ENCODE results near the gene GRAP2.

GRAP2 gene

DNA sequence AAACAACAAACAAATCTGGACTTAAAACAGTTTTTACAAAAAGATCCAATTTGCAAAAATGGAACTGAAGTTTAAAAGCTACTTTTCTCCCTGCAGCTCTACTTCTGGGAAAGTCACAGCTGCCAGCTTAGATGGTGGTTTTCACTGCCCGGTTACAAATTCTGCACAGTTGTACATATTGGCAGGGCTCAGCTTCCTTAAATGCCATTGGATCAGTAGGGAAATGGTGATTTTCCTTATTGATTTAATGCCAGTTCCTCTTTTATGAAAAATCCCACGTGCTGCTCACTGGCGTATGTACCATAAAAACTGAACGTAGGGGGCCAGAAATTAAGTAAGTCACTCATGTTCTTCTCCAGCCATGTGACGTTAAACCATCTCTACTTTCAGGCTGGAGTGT, 22.8 kb downstream of the GRAP2 start:
- no peak for DNase-seq (ENCODE audit: low read depth in 1 of 2, low spot score in 1 of 2)

DNA sequence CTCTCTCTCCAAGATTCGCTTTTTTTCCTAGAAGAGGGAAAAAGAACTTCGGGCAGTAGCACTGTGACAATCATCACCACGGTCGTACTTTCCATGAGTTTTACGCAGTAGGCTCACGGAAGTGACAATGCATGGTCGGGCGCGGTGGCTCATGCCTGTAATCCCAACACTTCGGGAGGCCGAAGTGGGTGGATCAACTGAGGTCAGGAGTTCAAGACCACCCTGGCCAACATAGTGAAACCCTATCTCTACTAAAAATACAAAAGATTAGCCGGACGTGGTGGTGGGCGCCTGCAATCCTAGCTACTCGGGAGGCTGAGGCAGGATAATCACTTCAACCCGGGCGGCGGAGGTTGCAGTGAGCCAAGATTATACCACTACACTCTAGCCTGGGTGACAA, 23.4 kb downstream of the GRAP2 start:
- DNase-seq (ENCODE audit: low read depth in 1 of 2, low spot score in 1 of 2) = no peak

DNA sequence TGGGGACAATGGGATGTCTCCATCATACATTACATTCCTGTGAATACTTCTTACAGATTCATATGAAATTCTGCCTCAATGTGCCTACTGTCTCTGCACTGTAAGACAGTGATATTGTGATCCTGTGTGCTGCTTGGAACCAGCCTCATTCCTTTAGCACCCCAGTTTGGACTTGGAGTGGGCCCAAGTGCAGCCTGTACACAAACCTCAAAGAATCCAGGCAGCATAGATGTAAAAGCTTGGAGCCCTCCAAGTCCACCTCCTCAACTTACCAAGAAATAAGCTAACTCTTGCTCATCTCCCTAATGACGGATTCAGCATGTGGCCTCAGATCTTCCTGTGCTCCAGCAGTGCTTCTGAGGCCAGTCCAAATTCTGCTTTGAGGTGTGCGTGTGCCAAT, 24.4 kb downstream of the GRAP2 start:
- no peak for DNase-seq (ENCODE audit: low read depth in 1 of 2, low spot score in 1 of 2)

DNA sequence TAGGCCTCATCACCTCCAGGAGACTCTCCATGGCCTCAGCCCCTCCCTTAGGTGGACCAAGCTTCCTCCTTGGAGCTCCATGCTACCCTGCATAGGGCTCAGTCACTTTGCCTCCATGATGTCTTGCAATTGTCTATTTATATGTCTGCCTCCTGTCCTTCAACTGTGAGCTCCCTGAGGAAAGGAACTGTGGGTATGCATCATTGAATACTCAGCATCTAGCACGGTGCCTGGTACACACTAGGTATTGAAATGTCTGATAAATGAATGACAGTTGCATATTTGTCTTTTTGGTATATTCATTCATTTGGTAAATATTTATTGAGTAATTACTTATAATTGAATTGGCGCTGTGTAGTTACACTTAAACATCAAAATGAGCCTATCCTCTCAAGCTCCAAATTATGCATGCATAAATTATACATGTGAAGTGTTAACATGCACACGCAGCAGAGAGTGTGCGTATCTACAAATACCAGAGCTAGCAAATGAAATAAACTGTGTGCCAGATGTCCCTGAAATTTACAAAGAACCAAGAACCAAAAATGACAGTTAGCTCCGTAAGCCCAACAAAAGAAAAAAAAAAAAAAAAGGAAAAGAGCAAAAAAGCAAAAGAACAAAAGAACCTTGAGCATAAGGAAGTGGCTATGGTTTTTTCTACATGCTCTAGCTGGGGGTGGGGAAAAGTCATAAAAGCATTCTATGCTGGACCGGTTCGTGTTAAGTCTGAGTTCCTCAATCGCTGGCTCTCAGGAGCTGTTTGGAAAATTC, 25.2 kb downstream of the GRAP2 start:
- no peak for DNase-seq (ENCODE audit: low read depth in 1 of 2, low spot score in 1 of 2)

DNA sequence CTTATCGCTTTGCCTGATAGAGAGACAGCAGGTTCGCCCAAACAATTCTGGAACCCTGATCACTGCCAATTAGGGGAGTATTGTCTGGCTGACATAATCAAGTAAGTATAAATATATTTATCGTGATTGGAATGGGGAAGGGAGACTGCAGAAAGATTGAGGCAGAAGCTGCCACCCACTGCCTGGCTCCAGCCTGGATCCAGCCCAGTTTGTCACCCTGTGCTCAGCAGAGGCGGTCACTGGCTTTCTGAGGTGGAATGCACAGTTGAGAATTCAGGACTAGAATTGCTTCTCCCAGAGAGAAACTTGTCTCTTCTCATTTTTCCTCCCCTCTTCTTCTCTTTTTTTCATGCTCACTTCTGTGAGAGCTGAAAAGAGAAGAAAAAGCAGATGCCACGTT, 25.9 kb downstream of the GRAP2 start:
- no peak for DNase-seq (ENCODE audit: low read depth in 1 of 2, low spot score in 1 of 2)

DNA sequence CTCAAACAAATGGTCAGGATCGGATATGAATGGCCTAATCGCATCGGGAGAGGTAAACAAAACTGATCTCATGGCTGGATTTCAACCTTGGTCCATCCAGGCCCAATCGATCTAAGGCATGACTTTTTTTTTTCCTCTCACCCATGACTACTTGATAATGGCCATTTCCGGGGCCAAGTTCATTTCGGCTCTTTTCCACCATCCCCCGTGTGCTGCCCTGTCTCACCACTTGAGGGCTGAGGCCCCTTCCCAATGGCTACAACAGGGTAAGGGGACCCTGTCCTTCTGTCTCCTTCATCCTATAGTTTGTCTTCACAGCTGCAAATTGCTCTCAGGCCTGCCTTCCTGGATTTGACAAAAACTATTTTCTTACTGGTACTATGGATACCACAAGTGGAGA, 26.7 kb downstream of the GRAP2 start:
- no peak for DNase-seq (ENCODE audit: low read depth in 1 of 2, low spot score in 1 of 2)

DNA sequence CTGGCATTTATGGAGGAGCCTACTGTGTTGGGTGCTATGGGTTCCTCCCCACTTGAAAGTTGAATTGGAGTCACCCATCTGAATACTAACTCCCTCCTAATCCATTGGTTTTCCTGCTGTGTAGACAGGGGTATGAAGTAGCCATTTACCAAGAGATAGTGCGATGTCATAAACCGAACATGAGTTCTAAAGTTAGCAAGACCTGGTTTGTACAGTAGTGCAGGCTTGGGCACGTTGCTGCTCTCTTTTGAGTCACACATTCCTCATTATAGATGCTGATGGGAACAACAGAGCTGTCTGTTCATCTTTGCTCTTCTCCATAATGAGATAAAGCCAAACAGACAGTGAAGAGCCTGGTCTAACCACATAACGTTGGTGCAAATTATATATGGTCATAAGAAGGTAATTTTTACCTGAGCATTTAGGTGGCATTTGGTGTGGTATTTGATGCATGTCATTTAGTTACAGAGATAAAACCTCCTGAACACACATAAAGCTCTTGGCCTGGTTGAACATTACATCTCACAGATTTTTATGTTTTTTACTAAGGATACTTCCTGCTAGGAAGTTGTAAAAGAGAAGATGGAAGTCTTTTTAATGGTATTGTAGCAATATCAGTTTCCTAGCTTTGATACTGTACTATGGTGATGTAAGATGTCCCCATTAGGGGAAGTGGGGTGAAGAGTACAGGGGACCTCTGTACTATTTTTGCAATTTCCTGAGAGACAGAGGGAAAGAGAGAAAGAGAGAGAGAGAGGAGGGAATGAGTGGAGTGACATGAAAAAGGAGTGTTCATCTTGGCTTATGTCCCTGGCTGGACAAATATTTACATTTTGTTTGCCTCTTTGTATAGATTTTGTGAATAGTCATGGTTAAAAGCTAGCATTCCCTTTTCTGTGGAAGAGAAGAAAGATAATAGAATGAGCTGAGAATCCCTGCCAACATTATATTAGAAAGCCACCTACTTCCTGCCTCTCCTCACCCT, 27.9 kb downstream of the GRAP2 start:
- no peak for DNase-seq (ENCODE audit: low read depth in 1 of 2, low spot score in 1 of 2)

DNA sequence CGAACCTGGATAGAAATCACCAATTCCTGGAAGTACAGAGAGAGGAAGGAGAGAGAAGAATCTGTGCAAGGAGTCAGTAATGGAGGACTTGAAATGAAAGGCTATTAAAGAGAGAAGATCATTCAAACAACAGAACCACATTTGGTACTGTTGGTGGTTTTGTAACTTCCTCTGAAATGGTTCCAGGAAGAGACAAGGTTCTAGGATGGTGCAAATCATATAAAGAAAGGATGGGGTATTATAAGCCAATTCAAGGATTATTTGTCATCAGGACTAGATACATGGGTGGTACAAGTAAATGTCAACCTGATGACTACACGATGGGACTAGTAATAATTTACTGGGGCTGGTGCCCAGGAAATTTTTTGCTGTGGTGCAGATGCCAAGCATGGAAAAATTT, 30.4 kb downstream of the GRAP2 start:
- DNase-seq (ENCODE audit: low read depth in 1 of 2, low spot score in 1 of 2) = no peak

DNA sequence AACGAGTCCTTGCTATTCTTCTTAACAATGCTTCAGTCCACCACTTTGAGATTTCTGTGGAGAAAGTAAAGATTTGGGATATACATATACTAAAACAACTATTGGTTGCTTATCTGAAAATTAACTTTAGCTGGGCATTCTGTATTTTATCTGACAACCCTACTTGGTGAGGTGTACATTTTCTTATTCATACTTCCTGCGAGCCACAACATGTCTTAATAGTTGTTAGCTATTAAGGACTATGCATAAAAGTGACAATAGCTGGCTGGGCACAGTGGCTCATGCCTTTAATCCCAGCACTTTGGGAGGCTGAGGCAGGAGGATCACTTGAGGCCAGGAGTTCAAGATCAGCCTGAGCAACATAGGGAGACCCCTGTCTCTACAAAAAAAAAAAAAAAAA, 31.3 kb downstream of the GRAP2 start:
- no peak for DNase-seq (ENCODE audit: low read depth in 1 of 2, low spot score in 1 of 2)

DNA sequence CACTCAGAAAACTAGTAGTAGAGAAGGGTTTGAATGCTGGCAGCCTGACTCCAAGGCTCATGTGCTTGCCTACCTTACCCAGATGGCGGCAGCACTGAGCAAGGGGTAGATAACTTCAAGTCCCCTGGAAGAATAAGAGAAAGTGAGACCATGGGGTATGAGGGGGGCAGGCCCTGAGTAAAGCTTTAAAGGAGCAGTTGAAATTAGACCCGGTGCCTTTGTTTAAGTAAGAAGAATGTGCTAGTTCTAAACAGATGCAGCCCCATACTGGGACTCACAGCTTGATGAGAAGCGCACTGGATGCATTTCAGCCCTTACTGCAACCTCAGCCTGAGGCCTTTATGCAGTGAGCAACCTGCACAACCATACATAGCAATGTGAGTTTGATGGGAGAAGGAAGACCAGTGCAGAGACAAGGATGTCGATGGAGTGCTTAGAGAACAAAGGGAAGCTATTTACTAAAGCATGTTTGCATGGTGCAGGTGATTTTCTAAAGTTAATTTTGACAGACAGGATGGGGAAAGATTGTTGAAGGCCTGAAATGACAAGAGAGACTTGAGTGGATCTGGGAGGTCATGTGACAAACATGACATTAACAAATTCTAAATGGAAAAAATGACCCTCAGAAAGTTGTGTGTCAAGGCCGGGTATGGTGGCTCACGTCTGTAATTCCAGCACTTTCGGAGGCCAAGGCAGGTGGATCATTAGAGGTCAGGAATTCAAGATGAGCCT, 32.2 kb downstream of the GRAP2 start:
- DNase-seq (ENCODE audit: low read depth in 1 of 2, low spot score in 1 of 2) = no peak

DNA sequence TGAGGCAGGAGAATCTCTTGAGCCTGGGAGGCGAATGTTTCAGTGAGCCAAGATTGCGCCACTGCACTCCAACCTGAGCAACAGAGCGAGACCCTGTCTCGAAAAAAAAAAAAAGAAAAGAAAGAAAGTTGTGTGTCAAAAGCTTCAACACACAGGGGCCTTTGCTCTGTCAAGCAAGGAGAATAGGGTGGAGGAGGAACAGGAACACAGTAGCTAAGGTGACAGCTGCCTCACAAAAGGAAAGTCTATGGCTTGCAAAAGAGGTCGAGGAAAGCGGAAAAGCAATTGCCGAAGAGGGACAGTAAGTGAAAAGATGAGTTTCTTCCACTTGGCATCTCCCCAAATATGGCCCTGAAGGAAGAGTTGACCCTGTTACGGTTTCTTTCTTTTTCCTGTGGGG, 32.9 kb downstream of the GRAP2 start:
- no peak for DNase-seq (ENCODE audit: low read depth in 1 of 2, low spot score in 1 of 2)

DNA sequence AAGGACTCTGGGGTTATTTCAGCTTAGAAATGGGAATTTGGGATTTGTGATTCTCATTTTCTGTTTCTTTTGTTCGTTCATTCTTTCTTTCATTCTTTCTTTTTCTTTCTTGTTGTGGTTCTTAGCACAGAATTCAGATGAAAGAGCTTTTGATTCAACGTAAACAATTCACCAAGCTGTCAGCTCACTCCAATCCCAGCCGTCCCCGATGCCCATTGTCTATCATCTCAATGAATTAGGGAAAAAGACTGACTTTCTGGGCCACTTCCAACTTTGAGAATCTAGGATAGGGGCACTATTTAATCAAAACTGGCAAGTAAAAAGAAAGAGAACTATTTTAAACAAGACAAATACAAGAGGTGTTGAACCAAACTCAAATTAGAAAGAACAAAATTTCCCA, 34.2 kb downstream of the GRAP2 start:
- DNase-seq (ENCODE audit: low read depth in 1 of 2, low spot score in 1 of 2) = no peak

DNA sequence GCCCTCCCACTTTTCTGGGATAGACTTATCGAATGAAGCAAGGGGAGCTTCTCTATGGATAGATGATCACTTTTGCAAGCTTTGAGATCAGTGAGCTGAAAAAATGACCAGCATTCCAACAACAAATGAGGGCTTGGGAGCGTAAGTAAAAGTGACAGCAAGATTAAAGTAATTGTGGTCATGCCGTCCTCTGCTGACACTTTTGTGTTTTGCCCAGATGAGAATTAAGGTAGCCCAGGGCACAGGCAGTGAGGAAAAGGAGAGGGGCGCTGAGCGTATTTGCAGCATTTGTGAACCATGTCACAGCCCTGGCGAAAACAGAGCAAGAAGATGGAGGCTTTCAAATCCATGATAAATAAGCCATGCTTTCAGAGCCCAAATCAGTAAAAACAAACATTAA, 34.7 kb downstream of the GRAP2 start:
- DNase-seq (ENCODE audit: low read depth in 1 of 2, low spot score in 1 of 2) = no peak

DNA sequence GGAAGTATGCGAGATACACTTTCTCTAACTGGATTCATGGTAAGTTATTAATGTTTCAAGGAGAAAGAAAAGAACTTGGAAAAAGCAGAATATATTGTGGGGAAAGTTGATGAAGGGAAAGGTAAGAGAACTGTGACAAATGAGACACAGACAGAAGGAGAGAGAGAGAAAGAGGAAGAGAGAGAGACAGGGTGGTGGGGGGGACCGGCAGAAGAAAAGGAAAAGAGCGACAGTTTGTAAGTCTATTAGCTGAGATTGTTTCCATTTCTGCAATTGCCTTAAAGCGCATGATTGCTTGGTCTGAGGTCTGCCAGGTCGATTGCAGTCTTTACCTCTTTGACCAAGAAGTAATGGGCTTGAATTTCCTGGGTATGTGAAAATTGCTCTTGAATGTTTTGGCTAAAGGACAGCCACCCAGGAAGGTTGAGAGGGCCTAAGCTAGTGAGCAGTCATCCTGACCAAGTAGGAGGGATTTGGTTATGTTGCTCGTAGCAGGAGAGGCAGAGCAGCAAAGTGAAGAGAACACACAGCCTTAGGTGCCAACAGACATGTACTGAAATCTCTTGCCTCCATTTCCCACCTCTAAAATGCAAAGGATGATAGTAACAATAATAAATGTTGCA, 35.8 kb downstream of the GRAP2 start:
- no peak for DNase-seq (ENCODE audit: low read depth in 1 of 2, low spot score in 1 of 2)

DNA sequence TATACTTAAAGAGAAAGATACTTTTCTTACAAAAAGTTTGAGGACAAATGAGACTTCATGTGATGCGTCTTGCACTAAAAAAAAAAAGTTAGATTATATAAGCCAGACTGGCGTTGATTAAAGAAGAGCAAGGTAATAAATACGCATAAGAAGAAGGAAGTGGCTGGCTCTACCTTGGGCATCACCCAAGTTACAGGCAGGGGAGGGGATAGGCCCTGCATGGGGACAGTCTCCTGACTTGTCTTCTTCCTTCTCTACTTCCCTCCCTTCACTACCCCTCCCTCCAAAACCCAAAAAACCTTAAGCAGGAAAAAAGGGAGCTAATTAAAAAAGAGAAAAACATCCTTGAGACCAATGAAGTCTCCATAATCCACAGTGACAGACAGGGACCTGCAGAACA, 37.0 kb downstream of the GRAP2 start:
- no peak for DNase-seq (ENCODE audit: low read depth in 1 of 2, low spot score in 1 of 2)

DNA sequence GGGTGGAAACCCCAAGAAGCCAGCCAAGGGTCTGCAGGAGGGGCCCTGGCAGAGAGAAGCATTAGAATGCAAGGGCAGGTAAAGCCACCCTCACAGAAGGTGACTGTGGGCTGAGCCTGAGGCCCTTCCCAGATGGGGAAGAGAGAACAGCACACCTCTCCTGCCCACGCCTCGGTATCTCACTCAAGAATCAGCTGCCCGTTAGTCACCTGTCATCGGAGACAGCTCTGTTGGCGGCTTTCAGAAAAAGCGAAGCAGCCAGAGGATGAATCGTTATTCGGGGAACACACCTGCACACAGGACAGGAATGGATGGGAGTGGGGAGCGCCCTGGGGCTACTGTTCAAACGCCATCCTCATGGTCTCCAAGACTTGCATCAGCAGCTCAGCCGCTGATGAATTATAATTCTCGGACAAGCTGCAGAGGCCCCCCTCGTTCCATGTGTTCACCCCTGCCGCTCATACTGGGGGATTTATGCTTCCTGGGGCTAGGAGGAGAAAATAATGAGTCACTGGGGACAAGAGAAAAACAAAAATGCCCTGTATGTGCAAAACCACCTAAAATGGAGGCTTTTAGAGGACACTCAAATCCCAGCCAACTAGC, 37.7 kb downstream of the GRAP2 start:
- DNase-seq (ENCODE audit: low read depth in 1 of 2, low spot score in 1 of 2) = peak in 1 of 2 donors; percentile 30

DNA sequence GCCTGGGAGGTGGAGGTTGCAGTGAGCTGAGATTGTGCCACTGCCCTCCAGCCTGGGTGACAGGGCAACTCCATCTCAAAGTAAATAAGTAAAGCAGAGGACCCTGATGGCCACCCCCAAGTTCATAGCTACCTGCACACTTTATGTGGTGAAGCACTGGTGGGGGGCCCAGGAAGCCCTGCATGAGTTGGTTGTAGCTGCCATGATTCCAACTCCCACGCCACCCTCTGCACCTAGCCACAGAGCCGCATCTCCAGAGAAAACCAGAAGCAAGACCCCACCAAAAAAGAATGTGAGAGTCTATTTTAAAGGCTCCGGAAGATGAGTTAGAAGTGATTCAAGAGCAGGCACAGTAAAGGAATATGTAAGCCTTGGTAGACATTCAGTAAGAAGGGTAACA, 38.9 kb downstream of the GRAP2 start:
- no peak for DNase-seq (ENCODE audit: low read depth in 1 of 2, low spot score in 1 of 2)

DNA sequence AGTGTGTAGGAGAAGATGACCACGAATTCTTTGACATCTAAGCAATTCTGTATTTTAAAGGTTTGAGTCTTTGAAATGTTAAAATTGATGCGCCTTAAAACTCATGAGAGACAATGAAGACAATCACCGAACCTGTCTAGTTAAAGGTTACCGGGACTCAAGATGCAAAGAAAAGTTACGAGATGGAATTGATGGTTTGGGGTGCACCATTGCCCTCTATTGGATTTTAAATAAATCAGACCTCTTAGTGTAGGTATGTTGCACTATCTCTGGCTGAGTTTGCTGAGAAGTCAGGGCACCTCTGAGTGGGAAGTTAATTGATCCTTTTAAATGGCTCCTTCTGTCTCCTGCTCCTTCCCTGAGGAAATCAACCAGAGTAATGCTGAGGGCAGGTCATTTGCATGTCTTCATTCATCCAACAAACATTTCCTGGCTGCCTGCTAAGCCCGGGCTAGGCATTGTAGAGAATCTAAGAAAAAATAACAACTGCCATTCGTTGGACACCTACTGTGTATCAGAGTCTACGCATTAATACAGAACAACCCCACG, 39.9 kb downstream of the GRAP2 start:
- DNase-seq (ENCODE audit: low read depth in 1 of 2, low spot score in 1 of 2) = no peak

DNA sequence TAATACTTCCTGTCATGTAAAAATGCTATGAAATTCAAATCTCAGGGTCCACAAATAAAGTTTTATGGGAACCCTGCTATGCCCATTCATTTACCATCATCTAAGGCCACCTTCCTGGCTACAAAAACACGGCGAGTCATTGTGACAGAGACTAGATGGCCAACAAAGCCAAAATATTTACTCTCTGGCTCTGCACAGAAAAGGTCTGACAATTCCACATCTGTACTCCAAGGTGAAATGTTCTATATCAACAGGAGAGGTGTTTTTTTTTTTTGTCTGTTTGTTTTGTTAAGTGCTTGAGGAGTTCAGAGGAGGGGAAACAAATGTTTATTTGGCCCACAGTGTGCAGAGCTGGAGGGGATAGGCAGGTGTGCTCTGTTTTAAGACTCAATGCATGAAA, 40.7 kb downstream of the GRAP2 start:
- DNase-seq (ENCODE audit: low read depth in 1 of 2, low spot score in 1 of 2) = no peak

DNA sequence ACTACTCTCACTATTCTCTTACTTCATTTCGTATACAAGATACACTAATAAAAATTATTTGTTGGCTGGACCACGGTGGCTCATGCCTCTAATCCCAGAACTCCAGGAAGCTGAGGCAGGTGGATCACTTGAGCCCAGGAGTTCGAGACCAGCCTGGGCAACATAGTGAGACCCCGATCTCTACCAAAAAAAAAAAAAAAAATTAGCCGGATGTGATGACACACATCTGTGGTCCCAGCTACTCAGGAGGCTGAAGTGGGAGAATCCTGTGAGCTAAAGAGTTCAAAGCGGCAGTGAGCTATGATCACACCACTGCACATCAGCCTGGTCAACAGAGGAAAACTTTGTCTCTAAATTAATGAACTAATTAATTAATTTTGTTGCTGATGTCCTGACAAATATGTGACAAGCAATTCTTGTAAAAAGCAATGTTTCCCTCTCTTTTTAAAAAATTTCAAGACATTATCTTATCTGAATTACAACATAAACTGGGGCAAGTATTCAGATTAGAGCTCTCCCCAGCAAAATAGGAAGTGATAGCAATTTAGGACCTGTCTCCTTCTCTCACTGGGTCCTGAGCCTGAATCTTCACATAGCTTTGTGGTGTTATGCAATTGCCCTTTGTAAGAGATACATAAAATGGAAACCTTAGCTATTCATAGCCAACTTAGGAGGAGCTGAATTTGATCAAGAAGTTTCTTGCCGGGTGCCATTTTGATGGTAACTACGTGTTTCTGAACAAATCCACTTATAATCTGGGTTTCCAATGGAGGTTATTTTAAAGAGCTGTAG, 41.8 kb downstream of the GRAP2 start:
- no peak for DNase-seq (ENCODE audit: low read depth in 1 of 2, low spot score in 1 of 2)

Measured in activated T-helper 1 cell treated with anti-CD3 and anti-CD28 coated beads, Interleukin-2, amount 50 U/mL, for 16 hours (primary cell).